K562 (cell line): ENCODE data around the gene NOL8. TPM values are rescaled to one million over a fixed set of nuclear protein-coding genes. Genes with fewer than 3 reads are reported as not detected.

Source experiments
- GATA2 ChIP-seq: sonication (generic); formaldehyde crosslinking; IDR thresholded peaks from 2 replicates; pipeline ENCODE4 v1.4.0; 2020; ENCODE audit warnings: mild to moderate bottlenecking, missing genetic modification reagents
- GATAD2A ChIP-seq: fragments of 450-650 bp; IDR thresholded peaks from 2 replicates; pipeline ENCODE4 v1.6.1; 2017
- HDAC2 ChIP-seq: fragments of 450-650 bp; IDR thresholded peaks from 2 replicates; pipeline ENCODE4 v1.6.1; 2016; ENCODE audit warnings: mild to moderate bottlenecking
- HDGF ChIP-seq: fragments of 450-650 bp; IDR thresholded peaks from 2 replicates; pipeline ENCODE4 v1.6.1; 2016
- L3MBTL2 ChIP-seq: fragments of 450-650 bp; IDR thresholded peaks from 2 replicates; pipeline ENCODE4 v1.6.1; 2016; ENCODE audit warnings: mild to moderate bottlenecking, moderate library complexity
- MED1 ChIP-seq: sonication (generic); formaldehyde crosslinking; IDR thresholded peaks from 2 replicates; pipeline ENCODE4 v1.8.1; 2023; ENCODE audit warnings: missing genetic modification reagents, borderline replicate concordance
- NEUROD1 ChIP-seq: fragments of 150-350 bp; IDR thresholded peaks from 2 replicates; pipeline ENCODE4 v1.6.1; 2014; ENCODE audit warnings: borderline replicate concordance, low read length, low read depth; ENCODE audit not compliant: partially characterized antibody
- POLR2A ChIP-seq: fragments of 450-650 bp; conservative IDR thresholded peaks from 2 replicates; pipeline ENCODE4 v1.6.1; 2016
- SPI1 ChIP-seq: IDR thresholded peaks from 2 replicates; pipeline ENCODE4 v1.6.1; 2011; ENCODE audit warnings: low read depth, low read length, control low read depth, borderline replicate concordance
- ZBTB26 ChIP-seq: fragments of 450-650 bp; formaldehyde crosslinking; IDR thresholded peaks from 2 replicates; pipeline ENCODE4 v1.4.0; 2022; ENCODE audit warnings: missing genetic modification characterization
- ZFP36 ChIP-seq: fragments of 150-350 bp; IDR thresholded peaks from 2 replicates; pipeline ENCODE4 v1.6.1; 2018; ENCODE audit warnings: low read length, low read depth; ENCODE audit not compliant: partially characterized antibody
- ZNF408 ChIP-seq: fragments of 250-450 bp; sonication (Bioruptor Pico); IDR thresholded peaks from 2 replicates; pipeline ENCODE4 v1.4.0; 2020; ENCODE audit warnings: low read depth, mild to moderate bottlenecking, moderate library complexity
- ZNF551 ChIP-seq: fragments of 250-450 bp; sonication (Bioruptor Pico); IDR thresholded peaks from 2 replicates; pipeline ENCODE4 v1.5.0; 2021; ENCODE audit warnings: mild to moderate bottlenecking, moderate library complexity
- polyA plus RNA-seq, 8 experiments: library from polyadenylated mRNA; depleted of rRNA in 4 of 8; stranded (reverse) in 5 of 8; unstranded in 3 of 8; fragments of >200 nt; fragmentation: Nextera tagmentation in 2 of 8; fragmentation: Illumina TruSeq in 1 of 8; extraction: Ambion mirVana in 2 of 8; extraction: Trizol in 1 of 8; gene quantifications; 2 replicates each; pipeline versions ENCODE4 v1.2.1 to v1.2.3, GENCODE V29; 2011 to 2014; ENCODE audit warnings: inconsistent platforms in 1 of 8, missing spikeins in 1 of 8
- total RNA-seq, 7 experiments: library from RNA; depleted of rRNA in 6 of 7; stranded (reverse); fragments of >200 nt in 6 of 7; fragmentation: Illumina TruSeq in 2 of 7; extraction: Trizol in 2 of 7; gene quantifications; 2 replicates each; pipeline versions ENCODE4 v1.2.1 to v1.2.3, GENCODE V29; 2011 to 2021; ENCODE audit warnings: low replicate concordance in 1 of 7

Gene NOL8
- total and polyA plus RNA-seq, 9 of the 15 experiments (the other 6 are each of a cell fraction or from before 2014, with no cell fraction given) = 51.3 to 91.5 (median 58.7) TPM

- no peak for TF ChIP-seq ZBTB26 (CRISPR knock-in tag)
- TF ChIP-seq HDGF = no peak
- no peak for TF ChIP-seq MED1 (CRISPR knock-in tag)
- no peak for TF ChIP-seq POLR2A
- TF ChIP-seq ZNF408 = no peak
- no peak for TF ChIP-seq SPI1
- no peak for TF ChIP-seq ZFP36
- TF ChIP-seq L3MBTL2 = no peak
- TF ChIP-seq GATAD2A = no peak
- TF ChIP-seq NEUROD1 = no peak
- TF ChIP-seq GATA2 = 0 out of 2 replicates have a peak, but pooled peaks have one; percentile 20
- no peak for TF ChIP-seq ZNF551 (CRISPR knock-in tag)
- TF ChIP-seq HDAC2 = no peak
Measured at GRCh38 chr9:92327283-92327850, 2.2 kb upstream of the NOL8 start (continued).
